NCI-H1930 (cell line): Measurements from ENCODE around the gene PYHIN1.

ENCODE experiments used
- DNase-seq, 2 experiments: peaks; one replicate each; lab custom pipeline; 2025; lab: John Stamatoyannopoulos, UW

The PYHIN1 gene

DNA sequence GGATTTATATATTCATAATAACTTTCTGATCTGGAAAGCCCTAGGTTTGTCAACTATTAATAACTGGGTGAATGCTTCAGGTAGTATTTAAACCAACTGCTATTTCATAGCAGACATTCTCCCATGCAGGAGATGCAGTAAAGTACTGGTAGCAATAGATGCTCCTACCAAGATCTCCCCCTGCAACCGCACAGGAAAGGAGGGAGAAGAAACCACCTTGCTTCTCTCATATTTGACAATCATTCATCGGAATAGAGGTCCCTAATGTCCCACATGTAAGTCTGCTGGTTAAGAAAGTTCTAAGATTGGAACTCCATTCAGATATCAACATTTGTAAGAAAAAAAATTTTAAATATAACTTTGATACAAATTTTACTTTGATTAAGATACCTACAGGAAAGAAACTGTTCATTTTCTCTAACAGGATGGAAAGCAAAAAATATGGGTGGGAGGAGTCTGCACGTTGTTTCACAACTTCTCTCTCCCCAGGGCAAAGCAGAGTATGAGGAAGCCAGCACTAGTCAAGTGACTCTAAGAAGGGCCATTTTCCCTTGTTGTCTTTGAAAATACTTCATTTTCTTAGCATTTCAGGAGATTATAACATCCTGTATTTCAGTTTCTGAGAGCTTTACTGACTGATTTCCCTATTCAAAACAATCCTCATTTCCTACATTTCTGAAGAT is at the start of gene PYHIN1:
PYHIN1 (plus strand) TSS at position 498 of the 683 bp plus-strand sequence. CDS start 5,359 bp downstream, outside the sequence.
- DNase-seq: no peak

GRCh38 chr1:158893654-158894053 is 37.7 kb upstream of the PYHIN1 start:
- DNase-seq: no peak

- DNase-seq: no peak
These were observed 32.6 kb upstream of the PYHIN1 start for GRCh38 chr1:158898722-158899121.

DNA sequence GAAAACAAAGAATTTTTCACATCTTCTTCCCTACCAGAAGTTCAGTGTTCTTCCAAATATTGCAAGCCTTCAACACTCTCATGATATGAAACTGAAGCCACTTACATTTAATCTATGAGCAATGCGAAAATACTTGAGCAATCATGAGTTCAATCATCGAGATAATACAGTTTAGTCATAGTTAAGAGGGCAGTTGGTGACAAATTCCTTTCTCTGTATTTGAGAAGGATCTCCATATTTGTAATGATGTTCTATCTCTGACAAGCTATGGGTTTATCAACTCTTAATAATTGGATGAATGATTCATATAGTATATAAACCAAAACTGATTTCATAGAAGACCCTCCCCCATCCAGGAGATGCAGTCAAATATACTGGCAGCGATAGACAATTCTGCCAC is 29.7 kb upstream of the PYHIN1 start:
- no peak for DNase-seq

- DNase-seq: no peak
These were observed 15.3 kb upstream of the PYHIN1 start for GRCh38 chr1:158916085-158916484.

- no peak for DNase-seq
These were observed 6.7 kb upstream of the PYHIN1 start for GRCh38 chr1:158924677-158925076.

GRCh38 chr1:158930504-158930903 is 848 bp upstream of the PYHIN1 start:
- no peak for DNase-seq

DNA sequence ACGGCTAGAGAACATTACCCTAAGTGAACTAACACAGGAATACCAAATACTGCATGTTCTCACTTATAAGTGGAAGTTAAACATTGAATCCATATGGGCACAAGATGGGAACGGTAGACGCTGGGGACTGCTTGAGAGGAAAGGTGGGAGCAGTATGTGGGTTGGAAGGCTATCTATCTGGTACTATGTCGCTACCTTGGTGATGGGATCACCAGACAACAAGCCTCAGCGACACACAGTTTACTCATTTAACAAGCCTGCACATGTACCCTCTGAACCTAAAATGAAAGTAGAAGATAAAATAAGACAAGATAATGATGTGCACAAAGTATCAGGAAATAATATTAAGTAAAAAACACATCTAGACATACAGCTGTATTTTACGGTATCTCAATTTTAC is 819 bp downstream of the PYHIN1 start:
- no peak for DNase-seq

GRCh38 chr1:158933621-158934020 is 2.3 kb downstream of the PYHIN1 start:
- DNase-seq: no peak

DNA sequence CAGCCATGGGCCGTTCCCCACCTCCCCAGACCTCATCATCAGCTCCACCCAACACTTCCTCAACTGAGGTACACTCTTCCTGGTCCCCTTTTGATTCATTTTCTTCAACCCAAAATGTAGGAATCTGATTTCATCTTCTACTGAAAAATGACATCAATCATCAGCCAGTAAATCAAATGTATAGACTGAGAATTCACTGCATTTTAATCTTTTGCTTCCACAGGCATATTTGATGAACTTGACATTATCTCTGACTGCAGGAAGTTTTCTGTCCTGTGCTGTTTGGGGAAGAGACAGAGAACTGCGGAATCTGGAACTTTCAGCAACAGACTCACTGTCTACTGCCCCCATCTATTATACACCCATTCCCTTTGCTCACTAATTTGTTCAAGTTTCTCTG is 7.8 kb downstream of the PYHIN1 start:
- no peak for DNase-seq

- DNase-seq: no peak
These were observed 10.0 kb downstream of the PYHIN1 start for GRCh38 chr1:158941317-158941716.

DNA sequence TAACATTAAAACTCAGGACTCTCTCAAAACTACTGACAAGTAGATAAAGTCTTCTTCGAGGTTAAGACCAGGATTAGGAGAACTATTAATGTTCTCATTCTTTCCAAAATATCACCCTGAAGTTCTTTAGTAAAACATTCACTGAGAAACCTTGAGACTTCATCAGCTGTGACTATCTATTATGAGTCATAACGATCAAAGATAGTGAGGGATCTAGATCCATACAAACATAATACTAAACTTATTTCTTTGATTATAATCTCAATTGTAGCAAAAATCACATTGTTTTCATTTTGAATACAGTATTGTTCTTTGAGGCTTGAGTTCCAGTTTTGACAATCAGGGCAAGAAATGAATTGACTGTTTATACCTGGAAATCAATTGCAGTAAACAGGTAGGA is 11.1 kb downstream of the PYHIN1 start:
- DNase-seq: no peak

- DNase-seq: no peak
These were observed 11.7 kb downstream of the PYHIN1 start for GRCh38 chr1:158943059-158943458.

GRCh38 chr1:158945061-158945460 is 13.7 kb downstream of the PYHIN1 start:
- no peak for DNase-seq

GRCh38 chr1:158946785-158947184 is 15.4 kb downstream of the PYHIN1 start:
- no peak for DNase-seq

DNA sequence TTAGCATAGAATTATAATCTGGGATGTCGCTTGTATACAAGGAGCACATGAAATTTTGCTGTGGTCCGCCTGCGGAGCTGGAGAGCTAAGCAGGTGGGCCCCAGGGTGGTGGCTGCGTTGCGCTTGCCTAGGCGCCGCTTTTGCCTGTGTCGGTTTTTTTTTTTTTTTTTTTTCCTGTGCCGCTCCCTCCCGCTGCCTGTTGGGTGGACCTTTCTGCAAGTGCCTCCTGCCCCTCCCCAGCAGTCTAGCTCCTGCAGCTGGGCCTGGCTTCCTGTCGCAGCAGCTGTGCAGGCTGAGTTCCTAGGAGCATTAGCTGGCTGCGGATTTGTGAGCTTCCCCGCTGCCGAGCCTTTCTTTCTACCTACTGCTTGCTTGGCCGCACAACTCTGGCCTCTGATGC is 20.6 kb downstream of the PYHIN1 start:
- DNase-seq: no peak

GRCh38 chr1:158952416-158952815 is 21.1 kb downstream of the PYHIN1 start:
- no peak for DNase-seq

GRCh38 chr1:158961178-158961577 is 29.8 kb downstream of the PYHIN1 start:
- DNase-seq: no peak

- no peak for DNase-seq
These were observed 31.6 kb downstream of the PYHIN1 start for GRCh38 chr1:158962983-158963382.

DNA sequence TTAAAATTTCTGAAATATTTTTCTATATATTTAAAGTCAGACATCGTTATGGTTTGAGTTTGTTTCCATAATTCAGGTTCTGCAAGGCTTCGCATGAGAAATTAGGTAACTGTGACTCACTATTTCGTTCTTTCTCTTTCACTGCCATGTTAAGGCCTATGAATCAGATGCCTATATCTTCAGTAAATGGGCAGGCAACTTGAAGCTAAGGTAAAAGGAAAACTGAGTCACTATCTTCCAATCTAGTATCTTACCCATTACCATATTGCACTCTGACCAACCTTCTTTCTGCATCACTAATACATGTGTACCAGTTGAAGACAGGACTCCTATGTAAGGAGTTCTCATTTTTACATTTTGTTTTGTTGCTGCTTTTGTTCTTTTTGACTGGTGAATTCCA is 37.8 kb downstream of the PYHIN1 start:
- DNase-seq: no peak

GRCh38 chr1:158969855-158970254 is 38.5 kb downstream of the PYHIN1 start:
- no peak for DNase-seq

- no peak for DNase-seq
These were observed 41.5 kb downstream of the PYHIN1 start for GRCh38 chr1:158972841-158973240.

DNA sequence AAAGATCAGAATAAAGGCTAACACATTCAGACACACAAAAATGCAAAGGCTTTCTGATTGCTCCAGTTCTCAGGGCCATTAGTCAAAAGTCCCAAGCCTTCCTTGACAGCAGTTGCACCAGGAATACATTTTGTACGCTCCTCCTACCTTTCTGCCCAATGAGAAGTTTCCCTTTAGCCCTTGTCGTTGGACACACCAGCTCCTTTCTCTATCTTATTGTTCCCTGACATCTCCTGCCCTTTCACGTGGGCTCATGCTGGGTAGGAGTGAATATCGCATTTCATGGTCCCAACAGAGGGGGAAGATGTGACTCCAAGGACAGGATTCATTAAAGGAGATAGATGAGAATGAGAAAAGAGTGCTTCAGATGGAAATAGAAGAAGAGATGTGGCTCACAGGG is 44.9 kb downstream of the PYHIN1 start:
- no peak for DNase-seq

DNA sequence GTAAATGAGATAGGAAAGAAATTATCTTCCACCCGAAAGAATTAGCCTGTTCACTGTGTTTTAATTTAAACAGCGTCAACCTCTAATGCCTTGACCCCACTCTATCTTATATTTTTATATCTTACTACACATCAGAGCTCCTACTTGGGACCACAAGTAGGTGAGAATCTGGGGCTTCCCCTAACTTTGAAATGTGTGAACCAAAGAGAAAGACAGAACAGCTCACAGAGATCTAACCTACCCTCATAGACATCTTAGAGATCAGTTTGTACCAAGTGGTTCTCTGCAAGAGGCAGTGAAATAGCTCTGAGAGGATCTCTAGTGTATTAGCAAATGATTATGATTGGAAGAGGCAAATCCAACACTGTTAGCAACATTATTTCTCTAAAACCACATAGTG is 47.4 kb downstream of the PYHIN1 start:
- DNase-seq: no peak
